Iris pigment epithelial cell (primary cell): ENCODE measurements around the gene TACC2.
A peak's percentile ranks its signal among the peaks of the same experiment; 100 is the strongest.

Source experiments
- DNase-seq: peaks from one replicate; pipeline ENCODE4 v3.0.0-alpha.2; 2011; ENCODE audit warnings: low read depth

TACC2 gene

GRCh38 chr10:122295451-122295809 lies 306.5 kb downstream of the TACC2 start:
- no peak for DNase-seq

GRCh38 chr10:122296363-122297120 lies 307.6 kb downstream of the TACC2 start:
- no peak for DNase-seq

GRCh38 chr10:122297583-122297982 lies 308.6 kb downstream of the TACC2 start:
- no peak for DNase-seq

GRCh38 chr10:122298206-122298597 lies 309.2 kb downstream of the TACC2 start:
- no peak for DNase-seq

GRCh38 chr10:122298598-122299301 lies 309.8 kb downstream of the TACC2 start:
- peak; percentile 76 for DNase-seq

GRCh38 chr10:122299423-122300075 lies 310.6 kb downstream of the TACC2 start:
- no peak for DNase-seq

- DNase-seq, result peak; percentile 80
Measured at GRCh38 chr10:122301055-122301810, 312.3 kb downstream of the TACC2 start.

GRCh38 chr10:122301811-122302115 lies 312.8 kb downstream of the TACC2 start:
- no peak for DNase-seq

- DNase-seq, result no peak
Measured at GRCh38 chr10:122302315-122302714, 313.4 kb downstream of the TACC2 start.

- DNase-seq, result no peak
Measured at GRCh38 chr10:122303271-122304053, 314.5 kb downstream of the TACC2 start.
